ENCODE measurements around the gene PCDHGA10. TPM values are rescaled to one million over a fixed set of nuclear protein-coding genes. Genes with fewer than 3 reads are reported as not detected.
"Not testable (repeated sequence)": the region's sequence is repeated elsewhere in the genome, so short reads cannot be mapped to it uniquely, and the experiment has no call there.

Gene PCDHGA10
- polyA plus RNA-seq, 3 donors from 2014 or later, result 0.43 TPM; not detected in 2

- peaks cover 10 to 27% (median 13%) of the 10 kb centered on the region in 6 donors for H3K9me3 Mint-ChIP-seq
- peaks cover 39 to 56% (median 48%) of the 10 kb centered on the region in 3 donors for H3K27me3 Mint-ChIP-seq (ENCODE audit: low read depth in 3 of 3)
- H3K27ac Mint-ChIP-seq, result no peak overlapping the region
- H3K4me1 Mint-ChIP-seq, result peaks cover 3 to 7% of the 10 kb centered on the region in 2 donors
- H3K36me3 Mint-ChIP-seq, result peaks cover 6 to 8% (median 7%) of the 10 kb centered on the region in 3 donors
- peak overlapping the region in 1 of 5 donors; percentile 57 for H3K4me3 Mint-ChIP-seq
- DNase-seq, result no peak
Measured at GRCh38 chr5:141399555-141400258, 13.1 kb upstream of the PCDHGA10 start.

GRCh38 chr5:141402553-141403243 lies 10.1 kb upstream of the PCDHGA10 start, which contains the start of gene PCDHGA9:
PCDHGA9 (plus strand) TSS chr5:141402778; CDS start chr5:141402953, 175 bp downstream.
- peak in 2 of 3 donors; percentile 18 to 30 for DNase-seq
- Mint-ChIP-seq H3K4me3 (peak within 1 kb of the TSS; percentile 68 to 85 (median 72)), H3K27me3 (ENCODE audit: low read depth in 3 of 3) (peaks cover 40 to 44% (median 41%) of the 10 kb centered on the region in 3 donors), H3K27ac (no peak within 1 kb of the TSS), H3K4me1 (peaks cover 7 to 13% of the 10 kb centered on the region in 2 donors), H3K36me3 (peaks cover 4 to 10% (median 7%) of the 10 kb centered on the region in 3 donors), H3K9me3 (peaks cover 9 to 26% (median 17%) of the 10 kb centered on the region in 6 donors)

DNA sequence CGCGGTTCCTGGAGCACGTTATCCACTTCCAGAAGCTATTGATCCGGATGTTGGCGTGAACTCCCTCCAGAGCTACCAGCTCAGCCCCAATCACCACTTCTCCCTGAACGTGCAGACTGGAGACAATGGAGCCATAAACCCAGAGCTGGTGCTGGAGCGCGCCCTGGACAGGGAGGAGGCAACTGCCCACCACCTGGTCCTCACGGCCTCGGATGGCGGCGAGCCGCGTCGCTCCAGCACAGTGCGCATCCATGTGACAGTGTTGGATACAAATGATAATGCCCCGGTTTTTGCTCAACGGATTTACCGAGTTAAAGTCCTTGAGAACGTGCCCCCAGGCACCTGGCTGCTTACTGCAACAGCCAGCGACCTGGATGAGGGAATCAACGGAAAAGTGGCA lies 9.4 kb upstream of the PCDHGA10 start:
- peak overlapping the region in 2 of 5 donors; percentile 41 to 85 for H3K4me3 Mint-ChIP-seq

GRCh38 chr5:141407790-141408505 lies 4.8 kb upstream of the PCDHGA10 start, which contains the start of gene PCDHGB6:
PCDHGB6 (plus strand) TSS chr5:141408021; CDS start chr5:141408203, 182 bp downstream.
- peak; percentile 27 to 59 (median 55) for DNase-seq
- peaks cover 28 to 41% of the 10 kb centered on the region in 2 donors for H3K4me1 Mint-ChIP-seq
- H3K36me3 Mint-ChIP-seq, result peaks cover 4 to 13% (median 8%) of the 10 kb centered on the region in 3 donors
- H3K27ac Mint-ChIP-seq, result peak within 1 kb of the TSS in 4 of 6 donors; percentile 75 to 84 (median 78)
- H3K27me3 Mint-ChIP-seq (ENCODE audit: low read depth in 3 of 3), result peaks cover 37 to 49% (median 40%) of the 10 kb centered on the region in 3 donors
- peaks cover 4 to 39% (median 26%) of the 10 kb centered on the region in 6 donors for H3K9me3 Mint-ChIP-seq
- peak within 1 kb of the TSS; percentile 68 to 90 (median 81) for H3K4me3 Mint-ChIP-seq

More for the DNA sequence above, 9.4 kb upstream of the PCDHGA10 start:
- peaks cover 12 to 19% of the 10 kb centered on the region in 2 donors for H3K4me1 Mint-ChIP-seq
- no peak for DNase-seq
- peaks cover 43 to 48% (median 45%) of the 10 kb centered on the region in 3 donors for H3K27me3 Mint-ChIP-seq (ENCODE audit: low read depth in 3 of 3)
- H3K9me3 Mint-ChIP-seq, result peaks cover 9 to 33% (median 21%) of the 10 kb centered on the region in 6 donors
- no peak overlapping the region for H3K27ac Mint-ChIP-seq
- peaks cover 4 to 10% (median 7%) of the 10 kb centered on the region in 3 donors for H3K36me3 Mint-ChIP-seq

- DNase-seq, result no peak
- H3K27me3 Mint-ChIP-seq (ENCODE audit: low read depth in 3 of 3), result peaks cover 45 to 46% (median 45%) of the 10 kb centered on the region in 3 donors
- H3K36me3 Mint-ChIP-seq, result peaks cover 4 to 19% (median 18%) of the 10 kb centered on the region in 3 donors
- H3K9me3 Mint-ChIP-seq, result peaks cover 4 to 40% (median 30%) of the 10 kb centered on the region in 6 donors
- peaks cover 43 to 58% of the 10 kb centered on the region in 2 donors for H3K4me1 Mint-ChIP-seq
- peak overlapping the region in 1 of 5 donors; percentile 73 for H3K4me3 Mint-ChIP-seq
- H3K27ac Mint-ChIP-seq, result peak overlapping the region in 1 of 6 donors; percentile 69
Measured at GRCh38 chr5:141409598-141410306, 3.0 kb upstream of the PCDHGA10 start.

DNA sequence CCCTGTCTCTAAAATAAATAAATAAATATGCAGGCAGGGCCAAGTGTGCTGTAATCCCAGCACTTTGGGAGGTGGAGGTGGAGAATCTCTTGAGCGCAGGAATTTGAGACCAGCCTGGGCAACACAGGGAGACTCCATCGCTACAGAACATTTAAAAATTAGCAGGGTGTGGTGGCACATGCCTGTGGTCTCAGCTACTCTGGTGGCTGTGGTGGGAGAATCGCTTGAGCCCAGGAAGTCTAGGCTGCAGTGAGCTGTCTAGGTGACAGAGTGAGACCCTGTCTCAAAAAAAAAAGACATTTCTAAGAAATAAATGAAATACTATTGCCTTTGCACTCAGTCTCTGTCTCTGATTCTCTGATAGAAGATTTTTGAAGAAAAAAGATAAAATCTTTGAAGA lies 1.2 kb upstream of the PCDHGA10 start:
- peaks cover 4 to 49% (median 28%) of the 10 kb centered on the region in 6 donors for H3K9me3 Mint-ChIP-seq
- peak overlapping the region; percentile 24 to 76 (median 53) for H3K4me3 Mint-ChIP-seq
- H3K27me3 Mint-ChIP-seq (ENCODE audit: low read depth in 3 of 3), result peaks cover 49 to 52% (median 49%) of the 10 kb centered on the region in 3 donors
- peaks cover 47 to 70% of the 10 kb centered on the region in 2 donors for H3K4me1 Mint-ChIP-seq
- peak overlapping the region; percentile 32 to 82 (median 58) for H3K27ac Mint-ChIP-seq
- peak; percentile 20 to 57 (median 53) for DNase-seq
- H3K36me3 Mint-ChIP-seq, result peaks cover 4 to 19% (median 18%) of the 10 kb centered on the region in 3 donors

DNA sequence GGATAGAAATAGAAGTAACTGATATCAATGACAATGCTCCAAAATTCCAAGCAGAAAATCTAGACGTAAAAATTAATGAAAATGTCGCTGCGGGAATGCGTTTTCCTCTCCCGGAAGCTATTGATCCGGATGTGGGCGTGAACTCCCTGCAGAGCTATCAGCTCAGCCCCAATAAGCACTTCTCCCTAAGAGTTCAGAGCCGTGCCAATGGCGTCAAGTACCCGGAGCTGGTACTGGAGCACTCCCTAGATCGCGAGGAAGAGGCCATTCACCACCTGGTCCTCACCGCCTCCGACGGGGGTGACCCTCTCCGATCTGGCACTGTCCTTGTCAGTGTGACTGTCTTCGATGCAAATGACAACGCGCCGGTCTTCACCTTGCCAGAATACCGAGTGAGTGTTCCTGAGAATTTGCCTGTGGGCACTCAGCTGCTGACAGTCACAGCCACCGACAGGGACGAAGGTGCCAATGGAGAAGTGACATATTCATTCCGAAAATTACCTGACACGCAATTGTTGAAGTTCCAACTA lies 818 bp downstream of the PCDHGA10 start:
- peak overlapping the region; percentile 82 to 89 (median 84) for H3K4me3 Mint-ChIP-seq
- peak overlapping the region in 4 of 6 donors; percentile 5 to 61 (median 34) for H3K27ac Mint-ChIP-seq
- peaks cover 51 to 56% (median 56%) of the 10 kb centered on the region in 3 donors for H3K27me3 Mint-ChIP-seq (ENCODE audit: low read depth in 3 of 3)
- H3K9me3 Mint-ChIP-seq, result peaks cover 10 to 44% (median 23%) of the 10 kb centered on the region in 6 donors
- H3K36me3 Mint-ChIP-seq, result peaks cover 4 to 27% (median 23%) of the 10 kb centered on the region in 3 donors
- DNase-seq, result no peak
- peaks cover 46 to 71% of the 10 kb centered on the region in 2 donors for H3K4me1 Mint-ChIP-seq

DNA sequence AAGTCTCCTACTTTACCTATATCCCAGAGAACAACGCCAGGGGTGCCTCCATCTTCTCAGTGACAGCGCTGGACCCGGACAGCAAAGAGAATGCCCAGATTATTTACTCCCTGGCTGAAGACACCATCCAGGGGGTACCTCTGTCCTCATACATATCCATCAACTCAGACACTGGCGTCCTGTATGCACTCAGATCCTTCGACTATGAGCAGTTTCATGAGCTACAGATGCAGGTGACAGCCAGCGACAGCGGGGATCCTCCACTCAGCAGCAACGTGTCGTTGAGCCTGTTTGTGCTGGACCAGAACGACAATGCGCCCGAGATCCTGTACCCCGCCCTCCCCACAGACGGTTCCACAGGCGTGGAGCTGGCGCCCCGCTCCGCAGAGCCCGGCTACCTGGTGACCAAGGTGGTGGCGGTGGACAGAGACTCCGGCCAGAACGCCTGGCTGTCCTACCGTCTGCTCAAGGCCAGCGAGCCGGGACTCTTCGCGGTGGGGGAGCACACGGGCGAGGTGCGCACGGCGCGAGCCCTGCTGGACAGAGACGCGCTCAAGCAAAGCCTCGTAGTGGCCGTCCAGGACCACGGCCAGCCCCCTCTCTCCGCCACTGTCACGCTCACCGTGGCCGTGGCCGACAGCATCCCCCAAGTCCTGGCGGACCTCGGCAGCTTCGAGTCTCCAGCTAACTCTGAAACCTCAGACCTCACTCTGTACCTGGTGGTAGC lies 1.9 kb downstream of the PCDHGA10 start:
- Mint-ChIP-seq H3K36me3 (peaks cover 4 to 25% (median 22%) of the 10 kb centered on the region in 3 donors), H3K27ac (peak overlapping the region in 1 of 6 donors; percentile 10), H3K4me1 (peaks cover 40 to 68% of the 10 kb centered on the region in 2 donors), H3K9me3 (peaks cover 9 to 41% (median 19%) of the 10 kb centered on the region in 6 donors), H3K4me3 (peak overlapping the region; percentile 33 to 86 (median 59)), H3K27me3 (ENCODE audit: low read depth in 3 of 3) (peaks cover 52 to 61% (median 53%) of the 10 kb centered on the region in 3 donors)
- not testable (repeated sequence) for DNase-seq

DNA sequence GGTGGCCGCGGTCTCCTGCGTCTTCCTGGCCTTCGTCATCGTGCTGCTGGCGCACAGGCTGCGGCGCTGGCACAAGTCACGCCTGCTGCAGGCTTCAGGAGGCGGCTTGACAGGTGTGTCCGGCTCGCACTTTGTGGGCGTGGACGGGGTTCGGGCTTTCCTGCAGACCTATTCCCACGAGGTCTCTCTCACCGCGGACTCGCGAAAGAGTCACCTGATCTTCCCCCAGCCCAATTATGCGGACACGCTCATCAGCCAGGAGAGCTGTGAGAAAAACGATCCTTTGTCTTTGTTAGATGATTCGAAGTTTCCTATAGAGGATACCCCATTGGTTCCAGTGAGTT lies 2.5 kb downstream of the PCDHGA10 start:
- Mint-ChIP-seq H3K4me3 (peak overlapping the region; percentile 33 to 74 (median 59)), H3K27me3 (ENCODE audit: low read depth in 3 of 3) (peaks cover 52 to 63% (median 54%) of the 10 kb centered on the region in 3 donors), H3K27ac (peak overlapping the region in 1 of 6 donors; percentile 15), H3K9me3 (peaks cover 12 to 42% (median 22%) of the 10 kb centered on the region in 6 donors), H3K4me1 (peaks cover 39 to 65% of the 10 kb centered on the region in 2 donors), H3K36me3 (peaks cover 2 to 24% (median 22%) of the 10 kb centered on the region in 3 donors)
- not testable (repeated sequence) for DNase-seq

DNA sequence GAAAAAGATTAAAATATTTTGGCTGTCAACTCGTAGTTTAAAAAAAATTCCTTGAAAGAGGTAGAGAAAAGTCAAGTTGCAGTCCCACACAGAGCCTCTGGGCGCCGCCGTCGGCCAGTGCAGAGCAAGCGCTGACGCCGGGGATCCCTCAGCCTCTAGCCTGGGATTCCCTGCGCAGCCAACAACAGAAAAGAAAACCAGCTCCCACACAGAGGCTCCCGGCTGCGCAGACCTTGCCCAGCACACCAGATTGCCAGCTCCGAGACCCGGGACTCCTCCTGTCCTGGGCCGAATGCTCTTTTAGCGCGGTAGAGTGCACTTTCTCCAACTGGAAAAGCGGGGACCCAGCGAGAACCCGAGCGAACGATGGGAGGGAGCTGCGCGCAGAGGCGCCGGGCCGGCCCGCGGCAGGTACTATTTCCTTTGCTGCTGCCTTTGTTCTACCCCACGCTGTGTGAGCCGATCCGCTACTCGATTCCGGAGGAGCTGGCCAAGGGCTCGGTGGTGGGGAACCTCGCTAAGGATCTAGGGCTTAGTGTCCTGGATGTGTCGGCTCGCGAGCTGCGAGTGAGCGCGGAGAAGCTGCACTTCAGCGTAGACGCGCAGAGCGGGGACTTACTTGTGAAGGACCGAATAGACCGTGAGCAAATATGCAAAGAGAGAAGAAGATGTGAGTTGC lies 4.8 kb downstream of the PCDHGA10 start, which contains the start of gene PCDHGB7:
PCDHGB7 (plus strand) TSS at position 184 of the 679 bp plus-strand sequence; CDS start at position 367, 183 bp downstream.
- Mint-ChIP-seq H3K4me1 (peaks cover 37 to 68% of the 10 kb centered on the region in 2 donors), H3K36me3 (peaks cover 0 to 21% (median 20%) of the 10 kb centered on the region in 3 donors), H3K4me3 (peak within 1 kb of the TSS; percentile 71 to 85 (median 74)), H3K27me3 (ENCODE audit: low read depth in 3 of 3) (peaks cover 67 to 77% (median 71%) of the 10 kb centered on the region in 3 donors), H3K27ac (peak within 1 kb of the TSS in 3 of 6 donors; percentile 41 to 58 (median 45)), H3K9me3 (peaks cover 12 to 59% (median 36%) of the 10 kb centered on the region in 6 donors)
- peak; percentile 22 to 53 (median 51) for DNase-seq
